ENCODE measurements around the gene RTN4R.

The RTN4R gene

DNA sequence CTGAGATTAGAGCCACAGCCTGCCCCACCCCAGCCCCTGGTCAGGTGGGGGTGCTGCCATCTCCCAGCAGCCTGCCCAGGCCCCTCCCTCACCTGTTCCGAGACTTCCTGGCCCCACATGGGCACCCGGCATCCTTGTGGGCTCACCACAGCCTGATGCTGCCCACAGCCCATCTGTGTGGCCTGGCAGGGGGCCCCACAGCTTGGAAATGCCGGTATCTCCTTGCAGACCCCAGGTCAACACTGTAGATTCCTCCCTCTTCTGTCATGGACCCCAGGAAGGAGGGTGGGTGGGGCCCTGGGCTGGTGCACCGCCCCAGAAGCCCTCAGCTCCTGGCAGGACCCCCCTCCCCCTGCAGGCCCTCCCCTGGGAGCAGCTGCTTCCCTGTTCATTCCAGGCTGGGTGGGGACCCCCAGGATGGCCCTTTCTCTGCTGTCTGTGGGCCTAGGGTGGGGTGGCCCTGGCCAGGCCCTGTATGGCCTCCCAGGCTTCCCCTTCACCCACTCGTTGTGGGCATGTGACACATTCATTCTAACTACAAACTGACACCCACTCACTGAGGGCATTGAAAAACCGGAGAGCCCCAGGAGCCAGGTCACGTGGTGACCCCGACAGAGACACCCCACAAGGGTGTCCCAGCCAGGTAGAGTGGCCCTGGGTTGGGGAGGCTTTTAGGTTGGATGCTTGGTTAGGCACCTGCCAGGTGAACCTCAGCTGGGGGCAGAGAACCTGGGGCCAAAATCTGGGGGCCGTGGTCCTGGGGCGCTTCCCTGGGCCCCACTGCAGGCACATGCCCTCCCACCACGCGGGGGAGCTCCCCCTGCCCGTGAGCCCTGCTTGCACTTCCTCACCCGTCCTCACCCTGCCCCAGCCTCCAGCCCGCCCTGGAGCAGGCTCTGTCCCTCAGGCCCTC is 73.2 kb downstream of the RTN4R start:
- DNase-seq = no peak

DNA sequence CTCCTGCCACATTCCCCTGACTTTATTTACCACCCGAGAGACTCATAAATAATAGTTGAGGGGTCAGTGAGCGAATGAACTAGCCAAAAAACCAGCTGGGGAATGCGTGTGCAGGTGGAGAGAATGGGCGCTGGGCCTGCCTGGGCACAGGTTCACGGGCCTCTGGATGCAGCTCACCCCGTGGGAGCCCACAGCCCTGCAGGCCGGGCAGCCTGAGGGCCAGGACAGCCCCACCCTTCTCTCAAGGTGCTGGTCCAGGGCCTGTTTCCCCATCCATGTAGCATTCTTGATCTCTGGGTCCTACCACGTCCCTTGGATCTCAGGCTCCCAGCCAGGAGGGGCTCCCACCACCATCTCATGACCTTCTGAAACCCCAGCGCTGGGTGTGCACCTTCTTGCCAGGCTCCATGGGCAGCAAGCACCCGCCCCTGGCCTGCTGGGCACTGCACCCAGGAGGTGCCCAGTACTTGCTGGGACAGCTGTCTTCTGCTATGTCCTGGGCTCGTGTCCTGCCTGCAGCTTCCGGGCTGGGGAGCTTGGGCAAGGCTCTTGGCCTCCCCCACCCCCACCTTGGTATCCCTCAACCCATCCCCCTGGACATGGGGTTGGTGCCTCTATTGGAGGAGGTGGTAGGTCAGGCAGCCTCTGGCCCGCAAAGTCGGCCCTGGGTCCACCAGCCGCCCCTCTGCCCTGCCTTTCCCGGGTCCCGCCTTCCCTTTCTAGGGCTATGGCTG is 74.2 kb downstream of the RTN4R start:
- DNase-seq = no peak

DNA sequence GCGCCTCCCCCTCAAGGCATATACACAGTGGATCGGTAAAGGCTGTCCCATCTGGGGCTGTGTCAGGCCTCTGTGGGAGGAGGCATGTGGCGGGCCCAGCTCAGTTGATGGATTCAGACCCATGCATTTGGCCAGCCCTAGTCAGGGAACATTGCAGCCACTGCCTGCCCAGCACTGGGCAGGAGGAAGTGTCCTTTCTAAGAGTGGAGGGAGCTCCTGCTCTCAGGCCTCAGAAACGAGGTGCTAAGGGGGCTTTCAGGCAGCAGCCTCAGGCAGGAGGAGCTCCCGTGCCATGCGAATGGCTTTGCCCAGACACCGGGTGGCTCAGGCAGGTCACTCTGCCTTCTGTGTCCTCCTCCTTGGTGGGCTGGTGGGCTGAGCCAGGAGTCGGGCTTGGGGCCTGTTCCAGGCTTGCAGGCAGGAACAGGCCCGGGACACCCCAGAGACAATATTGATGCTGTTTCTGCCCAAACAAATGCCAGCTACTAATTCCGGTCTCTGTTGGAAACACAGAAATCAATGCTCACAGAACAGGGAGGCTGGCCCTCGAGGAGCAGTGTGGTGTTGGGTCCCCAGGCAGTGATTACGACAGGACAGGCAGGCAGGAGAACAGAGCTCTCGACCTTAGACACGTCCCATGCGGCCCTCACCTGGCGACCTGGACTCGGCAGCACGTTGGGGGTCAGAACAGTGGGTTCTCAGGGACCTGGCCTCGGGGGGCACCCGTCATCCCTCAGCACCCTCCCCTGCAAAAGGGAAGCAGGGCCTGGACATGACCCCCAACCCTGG is 75.0 kb downstream of the RTN4R start:
- no peak for DNase-seq

DNA sequence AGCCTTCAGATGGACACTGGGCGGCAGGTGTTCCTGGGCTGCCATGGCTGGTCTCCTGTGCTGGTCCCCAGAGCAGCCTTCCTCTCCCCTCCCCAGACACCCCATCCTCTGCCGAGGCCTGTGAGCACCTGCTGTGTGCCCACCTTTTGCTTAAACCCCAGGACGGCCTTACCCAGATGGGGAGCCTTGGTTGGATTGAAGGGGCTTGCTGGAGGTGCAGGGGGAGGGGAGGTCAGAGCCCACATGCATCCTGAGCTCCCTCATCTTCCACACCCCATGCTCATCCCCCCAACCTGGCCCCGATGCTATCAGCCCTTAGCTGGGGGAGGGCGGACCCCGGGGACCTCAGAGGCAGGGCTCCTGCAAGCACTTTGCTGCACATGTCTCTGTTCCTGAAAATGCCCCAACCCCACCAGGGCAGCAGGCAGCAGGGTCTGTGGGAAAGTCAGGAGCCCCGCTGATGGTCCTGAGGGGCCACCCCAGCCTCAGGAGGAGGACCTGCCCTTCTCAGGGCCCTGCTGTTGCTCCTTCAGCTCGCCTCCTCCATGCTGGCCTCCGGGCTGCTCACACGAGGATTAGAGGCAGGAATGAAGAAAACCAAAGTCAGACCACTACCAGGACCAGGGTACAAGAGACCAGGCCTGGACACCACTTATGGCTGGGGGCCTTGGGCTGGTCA is 75.7 kb downstream of the RTN4R start:
- DNase-seq = no peak

DNA sequence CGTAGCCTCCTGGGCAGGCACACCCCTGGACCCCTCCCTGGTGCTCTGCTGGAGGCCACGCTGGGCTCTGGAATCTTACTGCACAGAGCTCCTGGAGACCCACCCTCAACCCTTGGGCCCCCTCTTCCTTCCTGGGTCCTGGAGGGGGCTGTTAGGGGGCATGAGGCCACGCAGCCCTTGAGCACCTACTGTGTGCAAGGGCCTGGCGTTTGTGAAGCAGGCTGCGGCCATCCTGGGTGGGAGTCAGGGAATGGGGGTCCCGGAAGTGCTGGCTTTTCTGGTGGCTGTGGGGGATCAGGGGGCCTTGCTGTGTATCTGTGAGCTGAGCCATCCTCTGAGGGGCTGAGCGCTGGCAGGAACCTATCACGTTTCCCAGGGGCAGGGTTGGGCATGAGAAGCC is 76.3 kb downstream of the RTN4R start:
- DNase-seq = no peak
